ENCODE measurements around the gene ERGIC3. TPM values are rescaled to one million over a fixed set of nuclear protein-coding genes. Genes with fewer than 3 reads are reported as not detected.

The ERGIC3 gene
- polyA plus RNA-seq, 1 of the 3 experiments (the other 2 are of a cell fraction): 661 TPM

GRCh38 chr20:35600176-35600992 lies 58.5 kb downstream of the ERGIC3 start:
- H3K9ac ChIP-seq: no peak overlapping the region
- no peak overlapping the region for H2AFZ ChIP-seq (ENCODE audit: low read depth)
- no peak overlapping the region for H3K27ac ChIP-seq (ENCODE audit: low read depth in 2 of 2, low read length in 1 of 2)
- H3K4me3 ChIP-seq (ENCODE audit: low read depth in 2 of 2, low read length in 1 of 2): no peak overlapping the region
- H3K36me3 ChIP-seq (replicated peaks in 1 of 2; ENCODE audit: control insufficient read depth in 1 of 2, insufficient read depth in 2 of 2, low read length in 1 of 2): no peaks in the 10 kb centered on the region
- H3K4me1 ChIP-seq (ENCODE audit: control insufficient read depth in 1 of 2, insufficient read depth in 2 of 2, low read depth in 1 of 2, low read length in 1 of 2): peaks cover 0 to 10% of the 10 kb centered on the region in 2 experiments; a peak in 1 of 4 replicates
- H4K20me1 ChIP-seq (ENCODE audit: insufficient read depth): no peaks in the 10 kb centered on the region
- no peak overlapping the region for H3K4me2 ChIP-seq
- H3F3A ChIP-seq (replicated peaks; ENCODE audit: insufficient read depth): no peaks in the 10 kb centered on the region
- H3K9me2 ChIP-seq: no peaks in the 10 kb centered on the region
- no peaks in the 10 kb centered on the region for H3K9me3 ChIP-seq
- no peaks in the 10 kb centered on the region for H3K79me2 ChIP-seq (ENCODE audit: insufficient read depth)
- TF ChIP-seq MAX (IDR thresholded peaks at IDR 0.05; ENCODE audit: low read depth) (no peak), FOXJ3 (CRISPR knock-in tag; IDR thresholded peaks at IDR 0.05) (no peak), USF1 (IDR thresholded peaks at IDR 0.05; ENCODE audit: borderline replicate concordance, low read depth) (no peak), REST (IDR thresholded peaks at IDR 0.05; ENCODE audit: low read depth, low read length) (no peak), MXI1 (IDR thresholded peaks at IDR 0.05; ENCODE audit: low read depth, low read length) (no peak), EZH2phosphoT487 (IDR thresholded peaks at IDR 0.05; ENCODE audit: borderline replicate concordance, low read depth) (no peak), PBX3 (IDR thresholded peaks at IDR 0.05) (no peak), IRF3 (IDR thresholded peaks at IDR 0.05; ENCODE audit: low read depth, low read length) (no peak), SMC3 (IDR thresholded peaks at IDR 0.05; ENCODE audit: low read depth, low read length) (no peak), YY1 (IDR thresholded peaks at IDR 0.05; ENCODE audit: low read depth) (no peak), CTCF (IDR thresholded peaks at IDR 0.05) (no peak), CHD2 (IDR thresholded peaks at IDR 0.05; ENCODE audit: low read length, partially characterized antibody) (no peak), RAD21 (IDR thresholded peaks at IDR 0.05; ENCODE audit: low read length) (no peak), NRF1 (IDR thresholded peaks at IDR 0.05; ENCODE audit: low read depth, low read length) (no peak), POLR2AphosphoS5 (IDR thresholded peaks at IDR 0.05; ENCODE audit: low read depth, low read length) (no peak), TEAD4 (IDR thresholded peaks at IDR 0.05; ENCODE audit: borderline replicate concordance, insufficient read depth) (no peak), MEF2A (IDR thresholded peaks at IDR 0.05; ENCODE audit: borderline replicate concordance, low read depth) (no peak), SIN3A (IDR thresholded peaks at IDR 0.05; ENCODE audit: borderline replicate concordance, low read depth, low read length) (no peak)
- DNase-seq: no peak
- WGBS (ENCODE audit: low lambda C conversion rate): 98% methylated on average over 26 of the region's 34 CpGs
- CTCF ChIA-PET: interaction anchor here (1.1 to 1.6 kb wide), 3 partner anchors 16 to 86 kb away, joined by 3 to 4 read pairs (median 4); no protein-coding TSS in a partner anchor
- no peaks in the 10 kb centered on the region for H3K27me3 ChIP-seq (ENCODE audit: insufficient read depth)
- POLR2A ChIA-PET: interaction anchor here (1.3 kb wide), 1 partner anchor 16 kb away, joined by 3 read pairs; the partner anchor contains the start of gene SPAG4
